ENCODE measurements around the gene KDM6A.

KDM6A gene

GRCh38 chrX:44951572-44952067, 78.6 kb downstream of the KDM6A start:
- no peak for DNase-seq (ENCODE audit: low read depth)
- H3K4me3 ChIP-seq (ENCODE audit: low read length): no peak overlapping the region

GRCh38 chrX:44952329-44953027, 79.5 kb downstream of the KDM6A start:
- TF ChIP-seq CTCF (IDR thresholded peaks at IDR 0.05; ENCODE audit: insufficient read depth, low read depth, low read length, missing control alignments): no peak
- no peak overlapping the region for H3K4me3 ChIP-seq (ENCODE audit: low read length)

More at GRCh38 chrX:44951572-44952067, 78.6 kb downstream of the KDM6A start:
- no peak for TF ChIP-seq CTCF (IDR thresholded peaks at IDR 0.05; ENCODE audit: insufficient read depth, low read depth, low read length, missing control alignments)

GRCh38 chrX:44953734-44954502, 80.9 kb downstream of the KDM6A start:
- no peak for TF ChIP-seq CTCF (IDR thresholded peaks at IDR 0.05; ENCODE audit: insufficient read depth, low read depth, low read length, missing control alignments)
- no peak overlapping the region for H3K4me3 ChIP-seq (ENCODE audit: low read length)

More at GRCh38 chrX:44952329-44953027, 79.5 kb downstream of the KDM6A start:
- DNase-seq (ENCODE audit: low read depth): no peak

GRCh38 chrX:44954562-44954961, 81.6 kb downstream of the KDM6A start:
- TF ChIP-seq CTCF (IDR thresholded peaks at IDR 0.05; ENCODE audit: insufficient read depth, low read depth, low read length, missing control alignments): no peak
- H3K4me3 ChIP-seq (ENCODE audit: low read length): no peak overlapping the region
- DNase-seq (ENCODE audit: low read depth): no peak

More at GRCh38 chrX:44953734-44954502, 80.9 kb downstream of the KDM6A start:
- DNase-seq (ENCODE audit: low read depth): no peak

- no peak for DNase-seq (ENCODE audit: low read depth)
- no peak for TF ChIP-seq CTCF (IDR thresholded peaks at IDR 0.05; ENCODE audit: insufficient read depth, low read depth, low read length, missing control alignments)
- H3K4me3 ChIP-seq (ENCODE audit: low read length): no peak overlapping the region
Measured at GRCh38 chrX:44957848-44958247, 84.9 kb downstream of the KDM6A start.

GRCh38 chrX:44958480-44958879, 85.5 kb downstream of the KDM6A start:
- TF ChIP-seq CTCF (IDR thresholded peaks at IDR 0.05; ENCODE audit: insufficient read depth, low read depth, low read length, missing control alignments): no peak
- no peak for DNase-seq (ENCODE audit: low read depth)
- H3K4me3 ChIP-seq (ENCODE audit: low read length): no peak overlapping the region
